Neural cell (in vitro differentiated cells): ENCODE data around the gene GKAP1.
"Not testable (repeated sequence)": the region's sequence is repeated elsewhere in the genome, so short reads cannot be mapped to it uniquely, and the experiment has no call there.

Source experiments
- CTCF ChIP-seq: fragments of 450-650 bp; IDR thresholded peaks from 2 replicates; pipeline ENCODE4 v1.5.1; 2014; ENCODE audit warnings: antibody characterized with exemption, mild to moderate bottlenecking, moderate library complexity; ENCODE audit not compliant: poor library complexity, severe bottlenecking
- EP300 ChIP-seq: fragments of 450-650 bp; conservative IDR thresholded peaks from 2 replicates; pipeline ENCODE4 v1.6.1; 2014; ENCODE audit warnings: antibody characterized with exemption, mild to moderate bottlenecking, moderate library complexity; ENCODE audit not compliant: poor library complexity, severe bottlenecking
- EZH2 ChIP-seq: fragments of 200-600, 300-800 bp; shearing (Covaris generic), sonication (generic); IDR thresholded peaks from 2 replicates; pipeline ENCODE4 v1.6.1; 2014; ENCODE audit warnings: antibody characterized with exemption, low read length, borderline replicate concordance, mild to moderate bottlenecking; ENCODE audit not compliant: insufficient read depth, poor library complexity, severe bottlenecking
- MXI1 ChIP-seq: fragments of 450-650 bp; conservative IDR thresholded peaks from 2 replicates; pipeline ENCODE4 v1.6.1; 2014; ENCODE audit warnings: antibody characterized with exemption, mild to moderate bottlenecking; ENCODE audit not compliant: poor library complexity, severe bottlenecking
- POLR2AphosphoS5 ChIP-seq: IDR thresholded peaks from 2 replicates; pipeline ENCODE4 v1.6.1; 2012
- RAD21 ChIP-seq: fragments of 450-650 bp; conservative IDR thresholded peaks from 2 replicates; pipeline ENCODE4 v1.6.1; 2014; ENCODE audit warnings: antibody characterized with exemption, mild to moderate bottlenecking, moderate library complexity
- SMC3 ChIP-seq: fragments of 450-650 bp; conservative IDR thresholded peaks from 2 replicates; pipeline ENCODE4 v1.6.1; 2014; ENCODE audit warnings: antibody characterized with exemption, mild to moderate bottlenecking, moderate library complexity; ENCODE audit not compliant: poor library complexity
- TAF1 ChIP-seq: IDR thresholded peaks from 2 replicates; pipeline ENCODE4 v1.6.1; 2012; ENCODE audit warnings: low read depth
- TF ChIP-seq, protein P1 (sequence below): IDR thresholded peaks from 2 replicates; pipeline ENCODE4 v1.6.1; 2012; ENCODE audit warnings: borderline replicate concordance

GRCh38 chr9:83815120-83815519 is 2.4 kb downstream of the GKAP1 start:
- not testable (repeated sequence) for TF ChIP-seq CTCF, SMC3, RAD21, TAF1, EP300, EZH2, POLR2AphosphoS5, MXI1
- TF ChIP-seq, protein P1, sequence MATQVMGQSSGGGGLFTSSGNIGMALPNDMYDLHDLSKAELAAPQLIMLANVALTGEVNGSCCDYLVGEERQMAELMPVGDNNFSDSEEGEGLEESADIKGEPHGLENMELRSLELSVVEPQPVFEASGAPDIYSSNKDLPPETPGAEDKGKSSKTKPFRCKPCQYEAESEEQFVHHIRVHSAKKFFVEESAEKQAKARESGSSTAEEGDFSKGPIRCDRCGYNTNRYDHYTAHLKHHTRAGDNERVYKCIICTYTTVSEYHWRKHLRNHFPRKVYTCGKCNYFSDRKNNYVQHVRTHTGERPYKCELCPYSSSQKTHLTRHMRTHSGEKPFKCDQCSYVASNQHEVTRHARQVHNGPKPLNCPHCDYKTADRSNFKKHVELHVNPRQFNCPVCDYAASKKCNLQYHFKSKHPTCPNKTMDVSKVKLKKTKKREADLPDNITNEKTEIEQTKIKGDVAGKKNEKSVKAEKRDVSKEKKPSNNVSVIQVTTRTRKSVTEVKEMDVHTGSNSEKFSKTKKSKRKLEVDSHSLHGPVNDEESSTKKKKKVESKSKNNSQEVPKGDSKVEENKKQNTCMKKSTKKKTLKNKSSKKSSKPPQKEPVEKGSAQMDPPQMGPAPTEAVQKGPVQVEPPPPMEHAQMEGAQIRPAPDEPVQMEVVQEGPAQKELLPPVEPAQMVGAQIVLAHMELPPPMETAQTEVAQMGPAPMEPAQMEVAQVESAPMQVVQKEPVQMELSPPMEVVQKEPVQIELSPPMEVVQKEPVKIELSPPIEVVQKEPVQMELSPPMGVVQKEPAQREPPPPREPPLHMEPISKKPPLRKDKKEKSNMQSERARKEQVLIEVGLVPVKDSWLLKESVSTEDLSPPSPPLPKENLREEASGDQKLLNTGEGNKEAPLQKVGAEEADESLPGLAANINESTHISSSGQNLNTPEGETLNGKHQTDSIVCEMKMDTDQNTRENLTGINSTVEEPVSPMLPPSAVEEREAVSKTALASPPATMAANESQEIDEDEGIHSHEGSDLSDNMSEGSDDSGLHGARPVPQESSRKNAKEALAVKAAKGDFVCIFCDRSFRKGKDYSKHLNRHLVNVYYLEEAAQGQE = not testable (repeated sequence)
